ENCODE measurements around the gene POLR1G.

DNA sequence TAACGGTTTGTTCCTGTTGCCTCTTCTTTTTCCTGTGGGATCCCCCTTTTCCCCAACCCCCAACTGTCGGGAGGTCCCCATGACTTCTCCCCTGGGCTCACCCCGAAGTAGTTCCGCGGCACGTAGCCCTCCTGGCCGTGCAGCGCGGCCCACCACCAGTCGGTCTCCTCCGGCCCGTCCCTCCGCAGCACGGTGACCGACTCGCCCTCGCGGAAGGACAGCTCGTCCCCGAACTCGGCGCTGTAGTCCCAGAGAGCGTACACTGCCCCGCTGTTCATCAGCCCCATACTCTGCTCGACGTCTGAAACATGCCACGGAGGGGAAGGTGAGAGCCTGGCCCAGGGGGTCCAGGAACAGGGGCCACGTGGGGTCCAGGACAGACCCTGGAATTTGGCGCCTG is 24.0 kb upstream of the POLR1G start:
- no peak for TF ChIP-seq CTCF (conservative IDR thresholded peaks at IDR 0.05; ENCODE audit: low read length)
- no peak for TF ChIP-seq EZH2phosphoT487 (IDR thresholded peaks at IDR 0.05; ENCODE audit: borderline replicate concordance)

Measured in Loucy (cell line).